Testis (tissue), 2 donors: ENCODE measurements around the gene ORC3.

ENCODE experiments used
- CTCF ChIP-seq, 3 experiments: fragments of 450-650 bp in 2 of 3; fragments of 200-600 bp in 1 of 3; sonication (generic) in 1 of 3; IDR thresholded peaks; one replicate each; pipeline ENCODE4 v1.5.1; 2016 to 2019; ENCODE audit warnings: antibody characterized with exemption in 3 of 3, mild to moderate bottlenecking in 2 of 3, moderate library complexity in 1 of 3
- POLR2A ChIP-seq: fragments of 450-650 bp; IDR thresholded peaks from one replicate; pipeline ENCODE4 v1.6.1; 2017; ENCODE audit warnings: antibody characterized with exemption, mild to moderate bottlenecking, moderate library complexity

- TF ChIP-seq POLR2A (no peak), CTCF (IDR thresholded peaks at IDR 0.05) (no peak)
Observed at GRCh38 chr6:87674290-87674689, 84.4 kb downstream of the ORC3 start.
